Upper lobe of left lung (tissue), 6 donors: ENCODE results near the gene BBIP1. TPM values are rescaled to one million over a fixed set of nuclear protein-coding genes. Genes with fewer than 3 reads are reported as not detected.
A peak's percentile ranks its signal among the peaks of the same experiment; 100 is the strongest.

Experiments
- ATAC-seq, 2 donors: fragments of 200-7000 bp; cut with Tn5 transposase; one replicate each; pipeline ENCODE4 v1.9.1; 2022; ENCODE audit warnings: mild to moderate bottlenecking in 2 of 2, moderate library complexity in 2 of 2; ENCODE audit not compliant: low FRiP score in 2 of 2
- DNase-seq, 2 donors: peaks; one replicate each; pipeline ENCODE4 v3.0.0-alpha.2; 2019 to 2020
- H3K27ac ChIP-seq, 4 donors: fragments of 200-600 bp; sonication (generic); one replicate each; pipeline ENCODE4 v1.5.1; 2016 to 2019
- H3K27me3 ChIP-seq, 4 donors: fragments of 200-600 bp; sonication (generic); one replicate each; pipeline ENCODE4 v1.5.1; 2017 to 2019
- H3K36me3 ChIP-seq, 4 donors: fragments of 200-600 bp; sonication (generic); one replicate each; pipeline ENCODE4 v1.5.1; 2016 to 2019
- H3K4me1 ChIP-seq, 4 donors: fragments of 200-600 bp; sonication (generic); one replicate each; pipeline ENCODE4 v1.5.1; 2018 to 2019
- H3K4me3 ChIP-seq, 4 donors: fragments of 200-600 bp; sonication (generic); one replicate each; pipeline ENCODE4 v1.5.1; 2017 to 2019; ENCODE audit warnings: mild to moderate bottlenecking in 2 of 4, moderate library complexity in 1 of 4
- H3K9me3 ChIP-seq, 4 donors: fragments of 200-600 bp; sonication (generic); one replicate each; pipeline ENCODE4 v1.5.1; 2018 to 2019
- EP300 ChIP-seq, 4 donors: sonication (generic); formaldehyde crosslinking; IDR thresholded peaks; one replicate each; pipeline ENCODE4 v1.5.1; 2017; ENCODE audit warnings: antibody characterized with exemption in 4 of 4, control low read depth in 2 of 4
- POLR2A ChIP-seq, 4 donors: fragments of 450-650 bp; IDR thresholded peaks; one replicate each; pipeline ENCODE4 v1.5.1; 2016 to 2017; ENCODE audit warnings: antibody characterized with exemption in 4 of 4, mild to moderate bottlenecking in 2 of 4
- POLR2AphosphoS5 ChIP-seq, 2 donors: sonication (generic); formaldehyde crosslinking; IDR thresholded peaks; one replicate each; pipeline ENCODE4 v1.5.1; 2017; ENCODE audit warnings: antibody characterized with exemption in 2 of 2
- WGBS, 2 donors: methylation state at CpG; one replicate each; pipeline ENCODE4 v1.1.5; 2017 to 2018; 5-methylcytosine and 5-hydroxymethylcytosine counted together
- total RNA-seq, 6 donors: library from RNA; depleted of rRNA in 4 of 6; stranded (reverse); fragments of >200 nt in 4 of 6; gene quantifications; one replicate each; pipeline versions ENCODE4 v1.1.0 to v1.2.1, GENCODE V29; 2016 to 2021
- TF ChIP-seq, protein P1 (sequence below), 6 experiments: fragments of 450-650 bp in 4 of 6; fragments of 200-600 bp in 2 of 6; sonication (generic) in 2 of 6; IDR thresholded peaks; one replicate each; pipeline ENCODE4 v1.5.1; 2016 to 2019; ENCODE audit warnings: antibody characterized with exemption in 6 of 6
- donor health status: DM: no; HTN: no; CAD: no; lungs with moderate emphysema.
- donor health status: DM: no; HTN: yes; CAD: no; lungs with severe emphysema.

BBIP1 gene
- total RNA-seq, 6 donors from 2014 or later: 3.4 to 27.4 (median 19.4) TPM

DNA sequence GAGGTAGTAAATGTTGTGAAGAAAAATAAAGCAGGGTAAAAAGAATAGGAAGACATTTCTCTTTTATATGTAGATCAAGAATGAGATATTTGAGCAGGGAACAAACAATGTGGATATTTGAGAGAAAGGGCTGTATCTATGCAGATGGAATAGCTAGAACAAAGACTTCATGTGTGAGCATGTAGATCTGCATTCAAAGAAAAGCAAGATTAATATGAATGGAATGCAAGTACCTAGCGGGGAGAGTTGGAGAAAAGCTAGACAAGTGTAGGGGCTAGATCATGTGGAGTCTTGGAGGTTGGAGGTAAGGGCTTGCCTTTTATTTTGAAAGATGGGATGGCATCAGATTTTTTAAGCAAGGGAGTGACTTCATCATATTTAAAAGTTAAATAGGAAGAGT lies 27.5 kb upstream of the BBIP1 start:
- ATAC-seq (no peak), DNase-seq (no peak)
- Histone ChIP-seq H3K27me3 (no peaks in the 10 kb centered on the region), H3K27ac (no peak overlapping the region), H3K4me1 (peaks cover 0 to 16% (median 4%) of the 10 kb centered on the region in 4 donors), H3K4me3 (no peak overlapping the region), H3K36me3 (no peaks in the 10 kb centered on the region), H3K9me3 (no peaks in the 10 kb centered on the region)
- 86 to 90% methylated on average over 1 of the region's 1 CpG for WGBS, 2 donors
- no peak for TF ChIP-seq EP300 (IDR thresholded peaks at IDR 0.05)
- TF ChIP-seq, protein P1, sequence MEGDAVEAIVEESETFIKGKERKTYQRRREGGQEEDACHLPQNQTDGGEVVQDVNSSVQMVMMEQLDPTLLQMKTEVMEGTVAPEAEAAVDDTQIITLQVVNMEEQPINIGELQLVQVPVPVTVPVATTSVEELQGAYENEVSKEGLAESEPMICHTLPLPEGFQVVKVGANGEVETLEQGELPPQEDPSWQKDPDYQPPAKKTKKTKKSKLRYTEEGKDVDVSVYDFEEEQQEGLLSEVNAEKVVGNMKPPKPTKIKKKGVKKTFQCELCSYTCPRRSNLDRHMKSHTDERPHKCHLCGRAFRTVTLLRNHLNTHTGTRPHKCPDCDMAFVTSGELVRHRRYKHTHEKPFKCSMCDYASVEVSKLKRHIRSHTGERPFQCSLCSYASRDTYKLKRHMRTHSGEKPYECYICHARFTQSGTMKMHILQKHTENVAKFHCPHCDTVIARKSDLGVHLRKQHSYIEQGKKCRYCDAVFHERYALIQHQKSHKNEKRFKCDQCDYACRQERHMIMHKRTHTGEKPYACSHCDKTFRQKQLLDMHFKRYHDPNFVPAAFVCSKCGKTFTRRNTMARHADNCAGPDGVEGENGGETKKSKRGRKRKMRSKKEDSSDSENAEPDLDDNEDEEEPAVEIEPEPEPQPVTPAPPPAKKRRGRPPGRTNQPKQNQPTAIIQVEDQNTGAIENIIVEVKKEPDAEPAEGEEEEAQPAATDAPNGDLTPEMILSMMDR (IDR thresholded peaks at IDR 0.05): no peak
- no peak for TF ChIP-seq POLR2AphosphoS5 (IDR thresholded peaks at IDR 0.05)
- no peak for TF ChIP-seq POLR2A (IDR thresholded peaks at IDR 0.05)

DNA sequence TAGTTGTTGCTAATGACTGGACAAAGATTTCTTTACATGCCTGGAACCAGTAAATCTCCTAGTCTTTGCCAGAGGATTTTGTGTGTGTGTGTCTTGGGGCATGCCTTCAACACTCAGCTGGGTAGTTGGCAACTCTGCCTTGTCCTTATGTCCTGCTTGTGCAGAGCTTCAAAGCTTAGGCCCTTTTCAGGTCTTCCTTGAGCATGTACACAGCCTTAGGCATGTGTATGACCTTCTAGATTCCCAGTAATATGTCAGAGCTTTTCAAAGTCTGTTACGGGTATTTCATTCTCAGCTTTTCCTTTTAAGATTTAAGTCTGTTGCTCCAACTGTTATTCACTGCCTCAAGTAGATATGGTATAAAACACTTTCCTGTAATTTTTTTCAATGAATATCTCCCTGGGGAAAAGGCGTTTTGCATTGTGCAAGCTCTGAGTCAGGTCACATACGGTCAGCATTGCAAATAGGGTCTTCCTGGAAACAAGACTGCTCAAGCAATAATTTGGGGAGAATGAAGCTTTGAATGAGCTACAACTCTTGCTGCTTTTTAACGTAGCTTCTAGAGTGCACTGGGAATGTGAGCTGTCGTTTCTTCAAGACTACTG lies 25.9 kb upstream of the BBIP1 start:
- no peak overlapping the region for H3K4me3 ChIP-seq
- DNase-seq (no peak), ATAC-seq (peak in 1 of 2 donors; percentile 71)
- no peaks in the 10 kb centered on the region for H3K36me3 ChIP-seq
- no peaks in the 10 kb centered on the region for H3K27me3 ChIP-seq
- 66 to 73% methylated on average over 5 of the region's 5 CpGs for WGBS, 2 donors
- H3K4me1 ChIP-seq: peaks cover 0 to 16% (median 4%) of the 10 kb centered on the region in 4 donors
- H3K9me3 ChIP-seq: no peaks in the 10 kb centered on the region
- TF ChIP-seq POLR2AphosphoS5 (IDR thresholded peaks at IDR 0.05) (peak in 1 of 2 donors; percentile 23), EP300 (IDR thresholded peaks at IDR 0.05) (no peak)
- H3K27ac ChIP-seq: no peak overlapping the region

DNA sequence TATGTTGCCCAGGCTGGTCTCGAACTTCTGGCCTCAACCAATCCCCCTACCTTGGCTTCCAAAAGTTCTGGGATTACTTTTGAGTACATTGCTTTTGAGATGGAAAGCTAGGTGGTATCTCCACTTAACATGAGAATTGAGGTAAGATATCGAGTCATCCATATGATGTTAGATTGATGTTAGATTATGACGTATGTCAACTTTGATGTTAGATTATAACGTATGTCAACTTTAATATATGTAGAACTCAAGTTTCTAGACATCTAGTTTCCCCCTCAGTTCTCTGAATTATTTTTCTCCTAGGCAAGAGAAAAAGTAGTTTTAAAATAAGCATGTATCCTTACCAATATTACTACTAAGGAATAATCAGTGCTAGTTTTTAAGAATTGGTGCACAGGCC lies 20.4 kb upstream of the BBIP1 start:
- TF ChIP-seq POLR2A (IDR thresholded peaks at IDR 0.05) (no peak), POLR2AphosphoS5 (IDR thresholded peaks at IDR 0.05) (no peak), EP300 (IDR thresholded peaks at IDR 0.05) (no peak)
- TF ChIP-seq, protein P1 (IDR thresholded peaks at IDR 0.05): no peak
- DNase-seq (no peak), ATAC-seq (no peak)
- no peaks in the 10 kb centered on the region for H3K27me3 ChIP-seq
- 95 to 99% methylated on average over 4 of the region's 4 CpGs for WGBS, 2 donors
- H3K27ac ChIP-seq: no peak overlapping the region
- H3K4me1 ChIP-seq: peaks cover 0 to 2% (median 0%) of the 10 kb centered on the region in 4 donors
- no peaks in the 10 kb centered on the region for H3K9me3 ChIP-seq
- no peak overlapping the region for H3K4me3 ChIP-seq
- no peaks in the 10 kb centered on the region for H3K36me3 ChIP-seq

DNA sequence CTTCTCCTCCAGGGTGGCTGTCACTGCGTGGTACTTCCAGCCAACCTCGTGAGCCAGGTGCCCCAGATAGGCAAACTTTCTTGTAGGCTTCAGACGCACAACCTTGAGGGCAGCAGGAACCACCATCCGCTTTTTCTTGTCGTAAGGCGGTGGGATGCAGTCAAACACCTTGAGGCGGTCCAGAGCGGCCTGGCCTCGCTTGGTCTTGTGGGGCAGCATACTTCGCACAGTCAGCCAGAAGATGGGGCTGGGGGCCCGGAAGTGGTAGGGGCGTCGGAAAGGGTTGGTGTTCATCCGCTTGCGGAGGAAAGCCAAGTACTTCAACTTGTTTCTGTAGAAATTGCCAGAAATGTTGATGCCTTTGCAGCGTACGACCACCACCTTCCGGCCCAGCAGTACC lies 17.8 kb upstream of the BBIP1 start:
- H3K4me1 ChIP-seq: peaks cover 2 to 9% (median 8%) of the 10 kb centered on the region in 4 donors
- no peak for TF ChIP-seq POLR2AphosphoS5 (IDR thresholded peaks at IDR 0.05)
- H3K4me3 ChIP-seq: no peak overlapping the region
- ATAC-seq: no peak
- H3K36me3 ChIP-seq: no peaks in the 10 kb centered on the region
- H3K27me3 ChIP-seq: no peaks in the 10 kb centered on the region
- no peaks in the 10 kb centered on the region for H3K9me3 ChIP-seq
- peak in 1 of 2 donors; percentile 33 for DNase-seq
- H3K27ac ChIP-seq: no peak overlapping the region
- whole genome bisulfite sequencing, 2 donors: 98% methylated on average over 18 of the region's 18 CpGs

DNA sequence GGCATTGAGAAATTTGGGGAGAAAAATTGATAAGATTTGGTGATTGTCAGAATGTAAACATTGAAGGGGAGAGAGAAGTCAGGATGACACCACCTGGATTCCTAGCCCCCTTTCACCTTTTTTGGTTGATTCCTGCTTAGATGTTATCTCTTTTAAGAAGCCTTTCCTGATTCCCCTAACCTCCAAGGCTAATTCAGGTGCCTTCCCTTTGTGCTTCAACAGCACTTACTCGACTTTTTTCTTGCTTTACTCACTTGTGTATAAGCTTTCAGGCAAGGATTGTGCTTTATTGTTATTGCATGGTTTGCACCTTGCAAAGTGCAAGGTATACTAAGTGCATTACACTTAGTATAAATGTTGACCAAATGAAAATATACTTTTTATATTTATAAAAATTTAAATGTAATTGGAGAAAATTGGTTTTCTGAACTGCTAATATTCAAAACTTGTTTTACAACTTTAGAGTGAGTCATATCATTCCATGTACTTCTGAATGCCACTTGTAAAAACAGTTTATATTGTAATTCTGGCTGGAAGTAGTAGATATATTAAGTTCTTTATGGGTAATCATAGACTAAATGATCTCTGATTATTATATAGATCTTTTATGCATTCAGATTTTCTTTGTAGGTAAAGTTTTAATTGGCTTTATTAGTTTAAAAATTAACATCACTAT lies 13.7 kb upstream of the BBIP1 start:
- no peak for DNase-seq
- TF ChIP-seq POLR2A (IDR thresholded peaks at IDR 0.05) (no peak), EP300 (IDR thresholded peaks at IDR 0.05) (no peak), POLR2AphosphoS5 (IDR thresholded peaks at IDR 0.05) (no peak)
- TF ChIP-seq, protein P1 (IDR thresholded peaks at IDR 0.05): no peak
- peak overlapping the region in 1 of 4 donors; percentile 58 for H3K27ac ChIP-seq
- no peaks in the 10 kb centered on the region for H3K9me3 ChIP-seq
- H3K4me3 ChIP-seq: no peak overlapping the region
- WGBS, 2 donors: 50 to 70% methylated on average over 1 of the region's 1 CpG
- no peak for ATAC-seq
- H3K4me1 ChIP-seq: peaks cover 5 to 23% (median 18%) of the 10 kb centered on the region in 4 donors
- H3K27me3 ChIP-seq: no peaks in the 10 kb centered on the region
- no peaks in the 10 kb centered on the region for H3K36me3 ChIP-seq
